ENCODE measurements around the gene ALOX5.
"Not testable (repeated sequence)": the region's sequence is repeated elsewhere in the genome, so short reads cannot be mapped to it uniquely, and the experiment has no call there.

Gene ALOX5

GRCh38 chr10:45404087-45404769 lies 30.2 kb downstream of the ALOX5 start:
- H3K36me3 ChIP-seq = no peaks in the 10 kb centered on the region
- DNase-seq = no peak
- H3K4me3 ChIP-seq (ENCODE audit: low read depth, low read length) = no peak overlapping the region
- H3K4me1 ChIP-seq = no peaks in the 10 kb centered on the region
- TF ChIP-seq, protein P1, sequence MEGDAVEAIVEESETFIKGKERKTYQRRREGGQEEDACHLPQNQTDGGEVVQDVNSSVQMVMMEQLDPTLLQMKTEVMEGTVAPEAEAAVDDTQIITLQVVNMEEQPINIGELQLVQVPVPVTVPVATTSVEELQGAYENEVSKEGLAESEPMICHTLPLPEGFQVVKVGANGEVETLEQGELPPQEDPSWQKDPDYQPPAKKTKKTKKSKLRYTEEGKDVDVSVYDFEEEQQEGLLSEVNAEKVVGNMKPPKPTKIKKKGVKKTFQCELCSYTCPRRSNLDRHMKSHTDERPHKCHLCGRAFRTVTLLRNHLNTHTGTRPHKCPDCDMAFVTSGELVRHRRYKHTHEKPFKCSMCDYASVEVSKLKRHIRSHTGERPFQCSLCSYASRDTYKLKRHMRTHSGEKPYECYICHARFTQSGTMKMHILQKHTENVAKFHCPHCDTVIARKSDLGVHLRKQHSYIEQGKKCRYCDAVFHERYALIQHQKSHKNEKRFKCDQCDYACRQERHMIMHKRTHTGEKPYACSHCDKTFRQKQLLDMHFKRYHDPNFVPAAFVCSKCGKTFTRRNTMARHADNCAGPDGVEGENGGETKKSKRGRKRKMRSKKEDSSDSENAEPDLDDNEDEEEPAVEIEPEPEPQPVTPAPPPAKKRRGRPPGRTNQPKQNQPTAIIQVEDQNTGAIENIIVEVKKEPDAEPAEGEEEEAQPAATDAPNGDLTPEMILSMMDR (IDR thresholded peaks at IDR 0.05; ENCODE audit: low read depth, low read length) = no peak
- H3K27me3 ChIP-seq = peaks cover 45% of the 10 kb centered on the region
- H3K9me3 ChIP-seq = no peaks in the 10 kb centered on the region

- Histone ChIP-seq H3K4me3 (ENCODE audit: low read depth, low read length) (no peak overlapping the region), H3K9me3 (no peaks in the 10 kb centered on the region), H3K36me3 (no peaks in the 10 kb centered on the region), H3K4me1 (no peaks in the 10 kb centered on the region), H3K27me3 (peaks cover 45% of the 10 kb centered on the region)
- no peak for DNase-seq
- TF ChIP-seq, protein P1 (IDR thresholded peaks at IDR 0.05; ENCODE audit: low read depth, low read length) = no peak
Observed at GRCh38 chr10:45404770-45405120, 30.7 kb downstream of the ALOX5 start.

GRCh38 chr10:45407542-45407941 lies 33.5 kb downstream of the ALOX5 start:
- Histone ChIP-seq H3K4me1 (no peaks in the 10 kb centered on the region), H3K27me3 (peaks cover 44% of the 10 kb centered on the region), H3K4me3 (ENCODE audit: low read depth, low read length) (no peak overlapping the region), H3K9me3 (no peaks in the 10 kb centered on the region), H3K36me3 (no peaks in the 10 kb centered on the region)
- no peak for DNase-seq
- TF ChIP-seq, protein P1 (IDR thresholded peaks at IDR 0.05; ENCODE audit: low read depth, low read length) = no peak

DNA sequence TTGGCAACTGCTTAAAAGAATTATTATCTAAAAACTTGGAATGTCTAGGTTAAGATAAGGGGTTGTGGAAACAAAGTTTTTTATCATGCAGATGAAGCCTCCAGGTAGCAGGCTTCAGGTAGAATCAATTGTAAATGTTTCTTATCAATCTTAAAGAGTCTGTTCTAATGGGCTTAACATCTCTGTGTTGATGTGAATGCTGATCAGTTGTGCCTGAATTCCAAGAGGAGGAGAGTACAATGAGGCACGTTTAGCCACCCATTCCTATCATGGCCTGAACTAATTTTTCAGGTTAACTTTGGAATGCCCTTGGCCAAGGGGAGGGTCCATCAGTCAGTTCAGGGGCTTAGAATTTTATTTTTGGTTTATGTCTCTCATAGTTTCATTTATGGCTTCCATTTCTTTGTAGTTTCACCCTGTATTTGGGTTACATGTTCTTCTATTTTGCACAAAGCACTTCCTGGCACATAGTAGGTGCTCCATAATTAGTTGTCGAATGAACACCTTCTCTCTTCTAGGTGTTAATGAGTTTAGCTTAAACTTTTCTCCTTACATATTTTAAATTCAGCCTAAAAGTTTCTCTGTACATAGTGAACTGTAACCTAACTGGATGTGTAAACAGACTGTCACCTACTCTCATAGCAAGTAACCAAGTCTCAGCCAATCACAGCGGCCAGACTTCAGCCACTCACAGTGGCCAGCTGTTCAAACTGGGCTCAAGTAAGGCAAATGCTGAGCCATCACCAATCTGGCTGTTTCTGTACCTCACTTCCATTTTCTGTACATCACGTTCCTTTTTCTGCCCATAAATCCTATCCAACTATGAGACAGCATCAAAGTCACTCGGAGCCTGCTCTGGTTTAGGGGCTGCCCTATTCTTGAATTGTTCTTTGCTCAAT lies 34.7 kb downstream of the ALOX5 start:
- Histone ChIP-seq H3K27me3 (peaks cover 33% of the 10 kb centered on the region), H3K4me3 (ENCODE audit: low read depth, low read length) (no peak overlapping the region), H3K4me1 (no peaks in the 10 kb centered on the region), H3K36me3 (no peaks in the 10 kb centered on the region), H3K9me3 (no peaks in the 10 kb centered on the region)
- TF ChIP-seq, protein P1 (IDR thresholded peaks at IDR 0.05; ENCODE audit: low read depth, low read length) = no peak
- DNase-seq = no peak

DNA sequence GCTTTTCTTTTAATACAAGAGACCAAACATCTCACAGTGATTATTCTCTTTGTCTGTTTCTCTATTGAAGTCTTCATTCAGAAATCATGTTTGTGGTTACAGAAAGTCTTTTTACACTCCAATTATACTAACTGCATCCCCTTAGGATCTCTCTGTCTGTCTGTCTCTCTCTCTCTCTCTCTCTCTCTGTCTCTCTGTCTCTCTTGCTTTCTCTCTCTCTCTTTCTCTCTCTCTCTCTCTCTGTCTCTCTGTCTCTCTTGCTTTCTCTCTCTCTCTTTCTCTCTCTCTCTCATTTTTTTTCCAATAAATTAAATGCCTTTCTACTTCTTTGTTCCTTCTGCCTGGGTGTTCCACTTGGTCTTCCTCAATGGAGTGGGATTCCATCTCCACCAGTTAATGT lies 35.3 kb downstream of the ALOX5 start:
- not testable (repeated sequence) for H3K36me3 ChIP-seq; DNase-seq; H3K4me1 ChIP-seq; H3K4me3 ChIP-seq (ENCODE audit: low read depth, low read length); H3K9me3 ChIP-seq
- peaks cover 28% of the 10 kb centered on the region for H3K27me3 ChIP-seq

GRCh38 chr10:45409782-45410181 lies 35.8 kb downstream of the ALOX5 start:
- TF ChIP-seq, protein P1 (IDR thresholded peaks at IDR 0.05; ENCODE audit: low read depth, low read length) = no peak
- Histone ChIP-seq H3K9me3 (no peaks in the 10 kb centered on the region), H3K36me3 (no peaks in the 10 kb centered on the region), H3K27me3 (peaks cover 23% of the 10 kb centered on the region), H3K4me1 (no peaks in the 10 kb centered on the region), H3K4me3 (ENCODE audit: low read depth, low read length) (no peak overlapping the region)
- no peak for DNase-seq

Measured in BE2C (cell line).